Choroid plexus epithelial cell (primary cell): ENCODE results near the gene EPHA4.

Source experiments
- DNase-seq: peaks from one replicate; pipeline ENCODE4 v3.0.0-alpha.2; 2010; ENCODE audit warnings: low read depth
- H3K4me3 ChIP-seq: 2 replicates; pipeline ENCODE4 v1.5.1; 2011; ENCODE audit warnings: low read depth, mild to moderate bottlenecking, control low read depth, low read length, moderate library complexity
- CTCF ChIP-seq: conservative IDR thresholded peaks from 2 replicates; pipeline ENCODE4 v1.5.1; 2011; ENCODE audit warnings: low read depth, mild to moderate bottlenecking, control low read depth, inconsistent platforms, low read length, moderate library complexity

Gene EPHA4

DNA sequence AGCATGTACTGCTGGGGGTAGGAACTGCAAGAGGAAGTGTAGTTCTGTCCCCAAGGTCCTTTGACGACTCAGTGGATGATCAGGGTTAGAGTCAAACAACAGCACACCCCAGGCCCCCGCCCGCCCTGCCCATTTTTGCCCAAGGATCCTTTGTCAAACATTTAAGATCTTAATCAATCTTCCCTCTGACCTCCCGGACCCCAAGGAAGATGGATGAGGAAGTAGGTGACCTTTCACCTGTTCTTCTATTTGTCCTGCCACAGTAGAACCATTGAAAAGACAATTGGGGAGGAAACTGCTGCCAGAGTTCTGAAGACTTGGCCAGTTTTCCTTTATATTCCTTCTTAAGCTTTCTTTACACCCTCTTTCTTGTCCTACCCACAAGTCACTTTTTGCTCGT lies 12.1 kb downstream of the EPHA4 start:
- TF ChIP-seq CTCF = no peak
- DNase-seq = no peak

GRCh38 chr2:221558107-221558506 lies 14.0 kb downstream of the EPHA4 start:
- no peak for TF ChIP-seq CTCF
- DNase-seq = no peak
- H3K4me3 ChIP-seq = no peak overlapping the region

More for the DNA sequence above, 12.1 kb downstream of the EPHA4 start:
- no peak overlapping the region for H3K4me3 ChIP-seq

GRCh38 chr2:221555494-221555846 lies 16.6 kb downstream of the EPHA4 start:
- no peak overlapping the region for H3K4me3 ChIP-seq
- no peak for TF ChIP-seq CTCF
- no peak for DNase-seq

- no peak overlapping the region for H3K4me3 ChIP-seq
- TF ChIP-seq CTCF = no peak
- DNase-seq = peak; percentile 24
Measured at GRCh38 chr2:221554769-221555493, 17.2 kb downstream of the EPHA4 start.

DNA sequence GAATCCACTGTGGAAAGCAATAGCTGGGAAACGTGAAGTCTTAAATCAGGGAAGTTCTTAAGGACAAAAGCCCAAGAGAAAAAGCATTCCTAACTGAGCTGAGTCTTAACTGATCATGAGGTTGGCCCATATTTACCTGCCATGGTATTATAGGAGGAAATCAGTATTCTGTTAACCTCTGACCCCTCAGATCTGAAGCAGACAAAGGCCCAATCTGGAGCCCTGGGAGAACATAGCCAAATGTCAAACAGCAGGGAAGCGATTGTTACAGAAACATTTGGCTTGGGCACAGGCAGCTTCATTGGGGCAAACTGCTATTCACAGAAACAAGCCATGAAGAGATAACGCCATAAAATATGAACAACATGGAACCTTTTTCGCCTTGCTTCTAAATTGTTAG lies 18.8 kb downstream of the EPHA4 start:
- no peak overlapping the region for H3K4me3 ChIP-seq
- no peak for TF ChIP-seq CTCF
- DNase-seq = no peak

GRCh38 chr2:221552291-221552690 lies 19.8 kb downstream of the EPHA4 start:
- H3K4me3 ChIP-seq = no peak overlapping the region
- DNase-seq = no peak
- TF ChIP-seq CTCF = no peak

DNA sequence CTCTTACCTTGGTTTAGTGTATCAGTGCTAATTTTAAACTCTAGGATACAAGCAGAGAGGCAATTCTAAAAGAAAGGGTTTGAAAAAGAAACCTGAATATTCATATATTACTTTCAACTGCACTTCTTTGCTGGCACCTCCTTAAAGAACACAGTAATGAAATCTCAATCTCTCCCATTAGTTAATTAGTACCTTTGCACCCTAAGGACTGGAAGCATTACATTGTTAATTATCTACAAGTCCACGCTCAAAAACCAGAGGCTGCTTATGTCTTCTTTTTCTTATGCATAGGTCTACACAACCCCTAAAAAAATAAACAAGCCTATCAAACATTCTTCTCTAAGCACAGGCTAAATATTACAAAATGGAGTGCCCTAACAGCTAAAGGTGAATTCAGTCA lies 20.2 kb downstream of the EPHA4 start:
- TF ChIP-seq CTCF = no peak
- no peak for DNase-seq
- no peak overlapping the region for H3K4me3 ChIP-seq
